CD8-positive, alpha-beta memory T cell (primary cell): ENCODE measurements around the gene LARP4B. TPM values are rescaled to one million over a fixed set of nuclear protein-coding genes. Genes with fewer than 3 reads are reported as not detected.

Experiments used
- CTCF ChIA-PET: fragments of 350-600 bp; sonication (Branson Sonifier 250); formaldehyde crosslinking; loops from one replicate; lab custom pipeline; 2021; ENCODE audit warnings: antibody characterized with exemption; lab: Charles Lee
- POLR2A ChIA-PET: fragments of 350-600 bp; sonication (Branson Sonifier 250); formaldehyde crosslinking; loops from one replicate; lab custom pipeline; 2021; ENCODE audit warnings: antibody characterized with exemption; lab: Charles Lee
- DNase-seq, 5 donors: peaks; one replicate each; pipeline versions ENCODE4 v3.0.0 to v3.0.0-alpha.2; 2020 to 2022; ENCODE audit warnings: mixed read lengths in 1 of 5
- H3K27ac ChIP-seq: one replicate; pipeline ENCODE4 v1.7.0; 2013; ENCODE audit warnings: low read depth, mild to moderate bottlenecking, low read length, moderate library complexity
- H3K27me3 ChIP-seq: 2 replicates; pipeline ENCODE4 v1.7.0; 2013; ENCODE audit warnings: low read length, mild to moderate bottlenecking; ENCODE audit not compliant: insufficient read depth, poor library complexity, severe bottlenecking
- H3K36me3 ChIP-seq: 2 replicates; pipeline ENCODE4 v1.7.0; 2013; ENCODE audit warnings: mild to moderate bottlenecking, low read length, moderate library complexity; ENCODE audit not compliant: insufficient read depth
- H3K4me1 ChIP-seq: 2 replicates; pipeline ENCODE4 v1.7.0; 2013; ENCODE audit warnings: mild to moderate bottlenecking, low read length, moderate library complexity; ENCODE audit not compliant: insufficient read depth
- H3K4me3 ChIP-seq: 2 replicates; pipeline ENCODE4 v1.7.0; 2013; ENCODE audit warnings: mild to moderate bottlenecking, low read length
- H3K9me3 ChIP-seq: 2 replicates; pipeline ENCODE4 v1.7.0; 2013; ENCODE audit warnings: mild to moderate bottlenecking, low read length
- H3K27ac Mint-ChIP-seq, 8 donors: one replicate each; pipeline ENCODE4 v1.8.0; 2020 to 2021; ENCODE audit warnings: mixed read lengths in 8 of 8, mild to moderate bottlenecking in 6 of 8, inconsistent platforms in 3 of 8, moderate library complexity in 3 of 8
- H3K27me3 Mint-ChIP-seq, 2 donors: one replicate each; pipeline ENCODE4 v1.8.0; 2020 to 2021; ENCODE audit warnings: mixed read lengths in 2 of 2, mild to moderate bottlenecking in 1 of 2, moderate library complexity in 1 of 2
- H3K36me3 Mint-ChIP-seq, 3 donors: one replicate each; pipeline ENCODE4 v1.8.0; 2020 to 2021; ENCODE audit warnings: mixed read lengths in 3 of 3, inconsistent platforms in 1 of 3, mild to moderate bottlenecking in 1 of 3
- H3K4me1 Mint-ChIP-seq, 3 donors: one replicate each; pipeline ENCODE4 v1.8.0; 2020 to 2021; ENCODE audit warnings: mixed read lengths in 3 of 3, inconsistent platforms in 1 of 3, mild to moderate bottlenecking in 1 of 3
- H3K4me3 Mint-ChIP-seq, 7 donors: one replicate each; pipeline ENCODE4 v1.8.0; 2020 to 2021; ENCODE audit warnings: mixed read lengths in 7 of 7, mild to moderate bottlenecking in 6 of 7, moderate library complexity in 4 of 7, inconsistent platforms in 2 of 7
- H3K9me3 Mint-ChIP-seq, 5 donors: one replicate each; pipeline ENCODE4 v1.8.0; 2020 to 2022; ENCODE audit warnings: mixed read lengths in 5 of 5, mild to moderate bottlenecking in 3 of 5, moderate library complexity in 2 of 5, inconsistent platforms in 1 of 5
- polyA plus RNA-seq: library from polyadenylated mRNA; unstranded; fragments of 300-500 nt; fragmentation: Illumina TruSeq; gene quantifications from one replicate; pipeline ENCODE4 v1.2.3, GENCODE V29; 2021
- total RNA-seq, 2 experiments: library from RNA; stranded (reverse); gene quantifications; one replicate each; pipeline ENCODE4 v1.2.3, GENCODE V29; 2021

Gene LARP4B
- total and polyA plus RNA-seq, 3 experiments from 2014 or later, result 30.6 to 128 (median 121) TPM

DNA sequence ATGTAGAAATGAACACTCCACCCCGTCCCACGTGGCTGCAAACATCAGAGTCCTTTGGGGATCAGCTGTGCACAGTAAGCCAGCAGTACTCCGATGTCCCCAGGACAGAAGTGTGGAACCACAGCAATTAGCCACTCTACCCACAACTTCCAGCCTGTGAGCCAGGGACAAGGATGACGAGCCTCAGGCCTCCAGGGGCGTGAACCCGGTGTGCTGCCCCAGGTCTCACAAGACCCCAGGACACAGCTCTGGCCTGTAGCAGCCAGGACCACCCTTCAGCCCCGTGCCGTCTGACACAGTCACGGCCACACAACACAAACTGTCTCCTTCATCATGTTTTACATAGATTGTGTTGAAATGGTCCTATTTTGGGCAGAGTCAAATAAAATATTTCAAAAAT is 129.0 kb downstream of the LARP4B start:
- H3K4me1 Mint-ChIP-seq, result peaks cover 0 to 4% (median 0%) of the 10 kb centered on the region in 3 donors
- no peak for DNase-seq
- CTCF ChIA-PET, result no interaction called here

DNA sequence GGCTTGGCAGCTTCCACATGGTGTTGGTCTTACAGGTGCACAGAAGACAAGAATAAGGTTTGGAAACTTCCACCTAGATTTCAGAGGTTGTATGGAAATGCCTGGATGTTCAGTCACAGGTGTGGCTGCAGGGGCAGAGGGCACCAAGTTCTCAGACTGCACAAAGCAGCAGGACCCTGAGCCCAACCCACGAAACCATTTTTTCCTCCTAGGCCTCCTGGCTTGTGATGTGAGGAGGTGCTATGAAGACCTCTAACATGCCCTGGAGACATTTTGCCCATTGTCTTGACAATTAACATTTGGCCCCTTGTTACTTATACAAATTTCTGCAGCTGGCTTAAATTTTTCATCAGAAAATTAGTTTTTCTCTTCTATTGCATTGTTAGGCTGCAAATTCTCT is 134.3 kb downstream of the LARP4B start:
- ChIA-PET CTCF (no interaction called here), POLR2A (no interaction called here)
- Histone ChIP-seq H3K4me1 (no peaks in the 10 kb centered on the region), H3K36me3 (no peaks in the 10 kb centered on the region), H3K27me3 (no peaks in the 10 kb centered on the region), H3K4me3 (no peak overlapping the region), H3K27ac (no peak overlapping the region), H3K9me3 (peaks cover 4% of the 10 kb centered on the region)
- H3K27me3 Mint-ChIP-seq, result no peaks in the 10 kb centered on the region
- peaks cover 22 to 41% (median 26%) of the 10 kb centered on the region in 5 donors for H3K9me3 Mint-ChIP-seq
- H3K27ac Mint-ChIP-seq, result no peak overlapping the region
- no peak for DNase-seq
- no peak overlapping the region for H3K4me3 Mint-ChIP-seq
- peaks cover 6 to 32% (median 7%) of the 10 kb centered on the region in 3 donors for H3K36me3 Mint-ChIP-seq
- H3K4me1 Mint-ChIP-seq, result no peaks in the 10 kb centered on the region

More for the DNA sequence above, 129.0 kb downstream of the LARP4B start:
- Mint-ChIP-seq H3K27me3 (no peaks in the 10 kb centered on the region), H3K9me3 (peaks cover 7 to 19% (median 13%) of the 10 kb centered on the region in 5 donors), H3K4me3 (no peak overlapping the region), H3K27ac (no peak overlapping the region), H3K36me3 (peaks cover 8 to 17% (median 15%) of the 10 kb centered on the region in 3 donors)
- no peaks in the 10 kb centered on the region for H3K27me3 ChIP-seq
- H3K36me3 ChIP-seq, result no peaks in the 10 kb centered on the region
- H3K9me3 ChIP-seq, result no peaks in the 10 kb centered on the region
- H3K27ac ChIP-seq, result no peak overlapping the region
- H3K4me1 ChIP-seq, result no peaks in the 10 kb centered on the region
- POLR2A ChIA-PET, result no interaction called here
- H3K4me3 ChIP-seq, result no peak overlapping the region

DNA sequence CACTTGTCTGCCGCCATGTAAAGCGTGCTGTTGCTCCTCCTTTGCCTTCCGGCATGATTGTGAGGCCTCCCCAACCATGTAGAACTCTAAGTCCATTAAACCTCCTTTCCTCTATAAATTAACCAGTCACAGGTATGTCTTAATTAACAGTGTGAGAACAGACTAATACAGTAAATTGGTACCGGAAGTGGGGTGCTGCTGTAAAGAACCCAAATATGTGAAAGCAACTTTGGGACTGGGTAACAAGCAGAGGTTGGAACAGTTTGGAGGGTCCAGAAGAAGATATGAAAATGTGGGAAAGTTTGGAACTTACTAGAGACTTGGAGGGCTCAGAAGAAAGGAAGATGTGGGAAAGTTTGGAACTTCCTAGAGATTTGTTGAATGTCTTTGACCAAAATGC is 135.3 kb downstream of the LARP4B start:
- H3K9me3 Mint-ChIP-seq, result peaks cover 22 to 41% (median 26%) of the 10 kb centered on the region in 5 donors
- no peaks in the 10 kb centered on the region for H3K4me1 ChIP-seq
- no peak overlapping the region for H3K4me3 Mint-ChIP-seq
- H3K4me3 ChIP-seq, result no peak overlapping the region
- H3K27ac ChIP-seq, result no peak overlapping the region
- ChIA-PET POLR2A (no interaction called here), CTCF (no interaction called here)
- H3K27me3 ChIP-seq, result no peaks in the 10 kb centered on the region
- peaks cover 4% of the 10 kb centered on the region for H3K9me3 ChIP-seq
- peaks cover 6 to 32% (median 7%) of the 10 kb centered on the region in 3 donors for H3K36me3 Mint-ChIP-seq
- no peaks in the 10 kb centered on the region for H3K36me3 ChIP-seq
- no peaks in the 10 kb centered on the region for H3K27me3 Mint-ChIP-seq
- no peak overlapping the region for H3K27ac Mint-ChIP-seq
- no peaks in the 10 kb centered on the region for H3K4me1 Mint-ChIP-seq
- no peak for DNase-seq

- H3K9me3 Mint-ChIP-seq, result peaks cover 18 to 40% (median 20%) of the 10 kb centered on the region in 5 donors
- CTCF ChIA-PET, result no interaction called here
- Histone ChIP-seq H3K4me3 (no peak overlapping the region), H3K27ac (no peak overlapping the region), H3K27me3 (no peaks in the 10 kb centered on the region), H3K4me1 (no peaks in the 10 kb centered on the region), H3K36me3 (no peaks in the 10 kb centered on the region), H3K9me3 (peaks cover 4% of the 10 kb centered on the region)
- no peak for DNase-seq
- POLR2A ChIA-PET, result no interaction called here
- no peak overlapping the region for H3K27ac Mint-ChIP-seq
- peaks cover 6 to 29% (median 7%) of the 10 kb centered on the region in 3 donors for H3K36me3 Mint-ChIP-seq
- H3K4me3 Mint-ChIP-seq, result no peak overlapping the region
- no peaks in the 10 kb centered on the region for H3K4me1 Mint-ChIP-seq
- H3K27me3 Mint-ChIP-seq, result no peaks in the 10 kb centered on the region
Observed at GRCh38 chr10:794382-794956, 137.0 kb downstream of the LARP4B start.

DNA sequence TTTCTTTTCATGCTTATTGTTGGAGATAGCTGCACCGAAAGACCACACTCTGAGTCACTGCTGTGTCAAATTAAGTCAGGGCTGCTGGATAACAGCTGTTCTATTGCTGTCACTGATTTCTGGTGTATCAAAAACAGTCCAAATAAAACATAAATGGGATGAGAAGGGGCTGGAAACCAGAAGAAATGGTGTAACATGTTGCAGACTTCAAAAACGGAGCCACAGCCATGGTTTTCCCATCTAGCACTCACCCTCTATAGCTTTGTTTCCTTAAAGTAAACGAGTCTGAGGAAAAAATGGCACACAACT is 138.8 kb downstream of the LARP4B start:
- Histone ChIP-seq H3K36me3 (no peaks in the 10 kb centered on the region), H3K27ac (no peak overlapping the region), H3K4me1 (no peaks in the 10 kb centered on the region), H3K4me3 (no peak overlapping the region), H3K9me3 (peaks cover 4% of the 10 kb centered on the region), H3K27me3 (no peaks in the 10 kb centered on the region)
- Mint-ChIP-seq H3K9me3 (peaks cover 10 to 26% (median 11%) of the 10 kb centered on the region in 5 donors), H3K27ac (no peak overlapping the region), H3K36me3 (peaks cover 6 to 20% (median 7%) of the 10 kb centered on the region in 3 donors), H3K27me3 (no peaks in the 10 kb centered on the region), H3K4me3 (no peak overlapping the region), H3K4me1 (peaks cover 0 to 3% (median under 1%) of the 10 kb centered on the region in 3 donors)
- DNase-seq, result no peak
- ChIA-PET POLR2A (no interaction called here), CTCF (no interaction called here)

DNA sequence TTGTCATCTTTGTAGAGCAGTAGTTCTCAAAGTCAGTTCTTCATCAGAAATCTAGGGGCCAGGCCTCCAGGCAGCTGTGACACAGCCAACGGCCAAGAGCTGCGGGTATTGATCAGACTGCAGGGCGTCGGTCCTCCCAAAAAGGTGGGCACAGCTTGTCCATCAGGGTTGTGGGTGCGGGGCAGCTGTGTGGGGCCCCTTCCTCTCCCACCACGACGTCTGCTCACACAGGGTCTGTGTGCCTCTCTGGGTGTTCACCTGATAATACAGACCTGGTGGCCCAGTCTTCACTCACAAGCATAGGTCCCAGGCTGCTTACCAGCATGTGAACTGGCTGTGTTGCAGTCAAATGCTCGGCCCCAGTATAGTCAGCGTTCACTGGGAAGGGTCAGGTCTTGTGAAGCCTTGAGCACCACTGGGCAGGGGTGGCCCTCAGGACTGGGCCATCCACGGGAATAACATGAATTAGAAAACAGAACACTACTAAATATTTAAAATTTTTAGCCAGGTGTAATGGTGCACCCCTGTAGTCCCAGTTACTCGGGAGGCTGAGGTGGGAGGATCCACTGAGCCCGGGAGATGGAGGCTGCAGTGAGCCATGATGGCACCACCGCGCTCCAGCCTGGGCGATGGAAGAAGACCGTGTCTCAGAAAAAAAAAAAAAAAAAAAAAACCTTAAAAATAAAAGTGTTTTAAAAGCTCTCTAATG is 139.3 kb downstream of the LARP4B start:
- DNase-seq, result peak in 1 of 5 donors; percentile 29
- Histone ChIP-seq H3K4me3 (no peak overlapping the region), H3K27me3 (no peaks in the 10 kb centered on the region), H3K4me1 (no peaks in the 10 kb centered on the region), H3K9me3 (peaks cover 4% of the 10 kb centered on the region), H3K36me3 (no peaks in the 10 kb centered on the region), H3K27ac (no peak overlapping the region)
- ChIA-PET CTCF (no interaction called here), POLR2A (no interaction called here)
- Mint-ChIP-seq H3K27me3 (no peaks in the 10 kb centered on the region), H3K9me3 (peaks cover 7 to 22% (median 10%) of the 10 kb centered on the region in 5 donors), H3K27ac (no peak overlapping the region), H3K4me1 (peaks cover 0 to 3% (median 1%) of the 10 kb centered on the region in 3 donors), H3K36me3 (peaks cover 3 to 14% (median 6%) of the 10 kb centered on the region in 3 donors), H3K4me3 (no peak overlapping the region)

- ChIA-PET POLR2A (no interaction called here), CTCF (no interaction called here)
- no peak for DNase-seq
- H3K27me3 ChIP-seq, result no peaks in the 10 kb centered on the region
- no peaks in the 10 kb centered on the region for H3K4me1 ChIP-seq
- peaks cover 4% of the 10 kb centered on the region for H3K9me3 ChIP-seq
- no peak overlapping the region for H3K4me3 Mint-ChIP-seq
- no peak overlapping the region for H3K4me3 ChIP-seq
- peaks cover 2 to 12% (median 5%) of the 10 kb centered on the region in 3 donors for H3K36me3 Mint-ChIP-seq
- H3K27ac ChIP-seq, result no peak overlapping the region
- peaks cover 0 to 3% (median 1%) of the 10 kb centered on the region in 3 donors for H3K4me1 Mint-ChIP-seq
- no peaks in the 10 kb centered on the region for H3K36me3 ChIP-seq
- H3K9me3 Mint-ChIP-seq, result peaks cover 2 to 16% (median 6%) of the 10 kb centered on the region in 5 donors
- H3K27me3 Mint-ChIP-seq, result peaks cover 0 to 3% of the 10 kb centered on the region in 2 donors
- H3K27ac Mint-ChIP-seq, result no peak overlapping the region
Observed at GRCh38 chr10:791639-792038, 139.9 kb downstream of the LARP4B start.

GRCh38 chr10:790821-791551 is 140.5 kb downstream of the LARP4B start:
- H3K4me1 Mint-ChIP-seq, result peaks cover 0 to 3% (median 1%) of the 10 kb centered on the region in 3 donors
- peaks cover 0 to 6% (median 1%) of the 10 kb centered on the region in 3 donors for H3K36me3 Mint-ChIP-seq
- Histone ChIP-seq H3K4me1 (no peaks in the 10 kb centered on the region), H3K27ac (no peak overlapping the region), H3K27me3 (no peaks in the 10 kb centered on the region), H3K4me3 (no peak overlapping the region), H3K9me3 (peaks cover 2% of the 10 kb centered on the region), H3K36me3 (no peaks in the 10 kb centered on the region)
- no peak for DNase-seq
- H3K27me3 Mint-ChIP-seq, result peaks cover 0 to 3% of the 10 kb centered on the region in 2 donors
- no peak overlapping the region for H3K27ac Mint-ChIP-seq
- ChIA-PET POLR2A (no interaction called here), CTCF (no interaction called here)
- H3K4me3 Mint-ChIP-seq, result no peak overlapping the region
- H3K9me3 Mint-ChIP-seq, result peaks cover 0 to 10% (median 0%) of the 10 kb centered on the region in 5 donors
